Lower lobe of right lung (tissue), 2 donors: ENCODE results near the gene SLC35F2. TPM values are rescaled to one million over a fixed set of nuclear protein-coding genes. Genes with fewer than 3 reads are reported as not detected.
A peak's percentile ranks its signal among the peaks of the same experiment; 100 is the strongest.

Source experiments
- ATAC-seq, 2 donors: fragments of 200-7000 bp; cut with Tn5 transposase; one replicate each; pipeline ENCODE4 v1.9.1; 2020 to 2022; ENCODE audit warnings: mild to moderate bottlenecking in 2 of 2, moderate library complexity in 2 of 2
- DNase-seq: peaks from one replicate; pipeline ENCODE4 v3.0.0-alpha.2; 2020
- H3K27ac ChIP-seq: fragments of 200-600 bp; one replicate; pipeline ENCODE4 v1.8.0; 2022
- H3K27me3 ChIP-seq: fragments of 200-600 bp; one replicate; pipeline ENCODE4 v1.8.0; 2022; ENCODE audit warnings: low read depth
- H3K36me3 ChIP-seq: fragments of 200-600 bp; one replicate; pipeline ENCODE4 v1.8.0; 2022; ENCODE audit warnings: mild to moderate bottlenecking
- H3K4me1 ChIP-seq: fragments of 200-600 bp; one replicate; pipeline ENCODE4 v1.8.0; 2022
- H3K4me3 ChIP-seq: fragments of 200-600 bp; one replicate; pipeline ENCODE4 v1.8.0; 2022; ENCODE audit warnings: mild to moderate bottlenecking
- H3K9me3 ChIP-seq: fragments of 200-600 bp; one replicate; pipeline ENCODE4 v1.8.0; 2022
- CTCF ChIP-seq: fragments of 200-600 bp; IDR thresholded peaks from one replicate; pipeline ENCODE4 v1.8.0; 2022; ENCODE audit warnings: antibody characterized with exemption, mild to moderate bottlenecking
- intact Hi-C: fragments of 100-400 bp; cut with DNase I; formaldehyde crosslinking; loops from one replicate; pipeline ENCODE4 v1.11.0; 2022
- total RNA-seq: library from RNA; stranded (reverse); fragmentation: NEBNext Ultra II Directional; extraction: Animal tissue kit (Norgen Biotek cat#: 25700); gene quantifications from one replicate; pipeline ENCODE4 v1.2.1, GENCODE V29; 2021
- donor health status: DM: no; HTN: yes; CAD: no; lungs with severe emphysema.

Gene SLC35F2
- total RNA-seq, 1 donor from 2014 or later: 3.9 TPM

GRCh38 chr11:107824668-107825369 lies 33.8 kb downstream of the SLC35F2 start:
- H3K9me3 ChIP-seq: no peaks in the 10 kb centered on the region
- H3K4me1 ChIP-seq: no peaks in the 10 kb centered on the region
- TF ChIP-seq CTCF: no peak
- intact Hi-C loops: no loop called here
- DNase-seq (no peak), ATAC-seq (peak in 1 of 2 donors; percentile 30)
- no peaks in the 10 kb centered on the region for H3K27me3 ChIP-seq
- no peak overlapping the region for H3K27ac ChIP-seq
- H3K36me3 ChIP-seq: no peaks in the 10 kb centered on the region
- H3K4me3 ChIP-seq: no peak overlapping the region

GRCh38 chr11:107821199-107821927 lies 37.2 kb downstream of the SLC35F2 start:
- intact Hi-C loops: no loop called here
- Histone ChIP-seq H3K4me3 (no peak overlapping the region), H3K36me3 (no peaks in the 10 kb centered on the region), H3K27ac (peak overlapping the region; percentile 37), H3K4me1 (no peaks in the 10 kb centered on the region), H3K27me3 (no peaks in the 10 kb centered on the region), H3K9me3 (no peaks in the 10 kb centered on the region)
- no peak for TF ChIP-seq CTCF
- ATAC-seq (peak in 1 of 2 donors; percentile 11), DNase-seq (no peak)

GRCh38 chr11:107819361-107820014 lies 39.1 kb downstream of the SLC35F2 start:
- TF ChIP-seq CTCF: no peak
- no peak overlapping the region for H3K4me3 ChIP-seq
- ATAC-seq: no peak

GRCh38 chr11:107818491-107818890 lies 40.1 kb downstream of the SLC35F2 start:
- TF ChIP-seq CTCF: no peak
- H3K4me1 ChIP-seq: no peaks in the 10 kb centered on the region
- intact Hi-C loops: no loop called here
- no peaks in the 10 kb centered on the region for H3K27me3 ChIP-seq
- H3K9me3 ChIP-seq: no peaks in the 10 kb centered on the region
- DNase-seq: no peak
- H3K4me3 ChIP-seq: no peak overlapping the region
- no peaks in the 10 kb centered on the region for H3K36me3 ChIP-seq
- no peak for ATAC-seq
- no peak overlapping the region for H3K27ac ChIP-seq

More at GRCh38 chr11:107819361-107820014, 39.1 kb downstream of the SLC35F2 start:
- Histone ChIP-seq H3K27me3 (no peaks in the 10 kb centered on the region), H3K4me1 (no peaks in the 10 kb centered on the region), H3K27ac (no peak overlapping the region), H3K36me3 (no peaks in the 10 kb centered on the region), H3K9me3 (no peaks in the 10 kb centered on the region)
- DNase-seq: no peak
- intact Hi-C loops: no loop called here

- DNase-seq (no peak), ATAC-seq (no peak)
- H3K4me1 ChIP-seq: no peaks in the 10 kb centered on the region
- no peak overlapping the region for H3K27ac ChIP-seq
- no peak for TF ChIP-seq CTCF
- peaks cover 5% of the 10 kb centered on the region for H3K36me3 ChIP-seq
- intact Hi-C loops: no loop called here
- H3K27me3 ChIP-seq: no peaks in the 10 kb centered on the region
- no peaks in the 10 kb centered on the region for H3K9me3 ChIP-seq
- H3K4me3 ChIP-seq: no peak overlapping the region
Measured at GRCh38 chr11:107816028-107816427, 42.6 kb downstream of the SLC35F2 start.
